HG02678 (cell line): ENCODE data around the gene PCGF1.

Experiments used
- ATAC-seq: cut with Tn5 transposase; IDR thresholded peaks from one replicate; pipeline ENCODE4 v1.9.1; 2021; ENCODE audit warnings: mild to moderate bottlenecking, moderate library complexity; ENCODE audit not compliant: unreplicated experiment

Gene PCGF1

GRCh38 chr2:74537140-74537539, 29.6 kb upstream of the PCGF1 start:
- no peak for ATAC-seq

GRCh38 chr2:74536166-74536950, 28.9 kb upstream of the PCGF1 start:
- ATAC-seq: no peak

DNA sequence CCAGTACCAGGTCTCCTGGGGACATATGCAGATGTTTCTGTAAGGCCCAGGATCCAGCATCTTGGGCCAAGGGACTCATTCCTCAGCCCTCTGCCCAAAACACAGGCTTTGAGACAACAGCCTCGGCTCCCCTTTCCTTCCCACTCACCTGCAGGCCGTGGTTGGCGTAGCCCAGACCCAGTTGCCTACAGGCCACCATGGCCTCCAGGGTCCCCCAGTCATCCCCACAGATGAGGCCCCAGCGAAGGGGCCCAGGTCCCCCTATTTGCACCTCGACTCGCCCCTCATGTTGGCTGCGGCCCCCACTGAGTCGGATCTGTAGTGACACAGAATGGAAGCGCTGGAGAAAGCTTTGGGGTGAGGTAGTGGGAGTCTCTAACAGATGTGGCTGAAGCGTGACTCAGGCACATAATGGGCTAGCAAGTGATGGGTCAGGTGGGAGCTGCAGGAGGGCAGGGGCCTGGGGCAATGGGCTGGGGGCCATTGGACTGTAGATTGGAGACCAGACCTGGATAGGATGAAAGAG, 28.0 kb upstream of the PCGF1 start:
- ATAC-seq: no peak

DNA sequence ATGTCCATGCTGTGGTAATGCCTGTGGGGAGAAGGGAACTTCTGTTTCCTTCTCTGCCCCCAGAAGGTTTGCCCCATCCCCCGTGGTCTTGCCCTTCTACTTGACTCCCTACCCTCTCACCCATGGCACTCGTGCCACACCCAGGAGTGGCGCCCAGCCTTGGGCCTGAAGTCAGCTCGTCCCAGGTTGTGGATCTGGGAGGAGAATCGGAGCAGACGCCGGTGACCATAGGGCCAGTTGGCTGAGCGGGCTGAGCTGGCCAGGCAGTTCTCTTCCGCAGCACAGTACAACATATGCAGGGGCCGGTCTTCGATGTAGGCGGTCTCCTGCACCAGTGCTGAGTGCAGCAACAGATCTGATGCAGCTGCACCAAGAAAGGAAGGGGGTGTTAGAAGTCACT, 26.9 kb upstream of the PCGF1 start:
- no peak for ATAC-seq

- no peak for ATAC-seq
Observed at GRCh38 chr2:74533464-74533863, 26.0 kb upstream of the PCGF1 start.

DNA sequence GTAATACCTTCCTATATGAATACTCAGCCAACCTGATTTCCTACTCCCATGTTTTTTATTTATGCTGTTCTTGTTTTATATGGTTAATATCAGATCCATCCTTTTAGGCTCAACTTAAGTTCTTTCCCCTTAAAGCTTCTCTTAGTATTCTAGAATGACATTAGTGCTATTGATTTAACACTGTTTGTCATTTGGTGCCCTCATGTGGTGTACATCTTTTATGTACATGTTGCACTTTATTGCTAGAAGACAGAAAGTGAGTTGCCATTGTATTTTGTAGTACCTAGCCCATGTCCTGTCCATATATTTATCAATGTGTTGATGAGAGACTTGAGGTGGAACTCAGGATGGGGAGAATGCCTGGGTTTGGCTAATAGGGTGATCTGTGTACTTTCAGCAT, 24.7 kb upstream of the PCGF1 start:
- no peak for ATAC-seq

GRCh38 chr2:74531666-74532065, 24.2 kb upstream of the PCGF1 start:
- no peak for ATAC-seq

GRCh38 chr2:74530239-74531187, 23.0 kb upstream of the PCGF1 start:
- ATAC-seq: peak; percentile 30

- peak; percentile 82 for ATAC-seq
Observed at GRCh38 chr2:74529357-74530238, 22.1 kb upstream of the PCGF1 start, which contains the start of the genes AUP1 and HTRA2. TSS of gene AUP1 (minus strand) at chr2:74529706. CDS start at chr2:74529629, 77 bp downstream. TSS of gene HTRA2 (plus strand) at chr2:74529933. CDS start at chr2:74530007, 74 bp downstream.

- ATAC-seq: peak; percentile 1
Observed at GRCh38 chr2:74528600-74529356, 21.3 kb upstream of the PCGF1 start.

- ATAC-seq: no peak
Observed at GRCh38 chr2:74527741-74528140, 20.2 kb upstream of the PCGF1 start.

DNA sequence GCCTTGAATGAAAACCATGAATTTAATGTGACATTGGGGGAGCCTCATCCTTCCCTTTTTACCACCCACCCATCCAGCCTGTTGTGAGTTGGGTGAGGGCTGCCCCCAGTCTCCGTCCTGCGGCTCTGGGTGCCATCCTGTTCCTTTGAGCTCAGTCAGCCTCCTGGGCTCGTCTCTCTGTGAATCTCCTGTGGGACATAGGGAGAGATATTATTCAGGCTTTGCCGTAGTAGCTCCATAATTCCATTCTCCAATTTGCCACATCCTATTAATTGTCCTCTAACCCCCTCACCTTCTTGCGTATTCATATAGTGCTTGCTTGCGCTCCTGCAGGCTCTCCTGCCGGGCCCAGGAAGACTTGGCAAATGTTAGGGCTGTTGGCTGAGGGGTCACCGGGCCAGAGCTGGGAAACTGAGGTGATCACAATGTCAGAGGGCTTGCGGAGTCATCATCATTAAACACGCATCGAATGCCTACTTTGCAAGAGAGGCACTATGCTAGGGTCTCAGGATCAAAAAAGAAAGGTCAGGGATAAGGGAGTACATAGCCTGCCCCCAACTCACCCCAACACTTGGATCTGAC, 19.2 kb upstream of the PCGF1 start:
- ATAC-seq: no peak

DNA sequence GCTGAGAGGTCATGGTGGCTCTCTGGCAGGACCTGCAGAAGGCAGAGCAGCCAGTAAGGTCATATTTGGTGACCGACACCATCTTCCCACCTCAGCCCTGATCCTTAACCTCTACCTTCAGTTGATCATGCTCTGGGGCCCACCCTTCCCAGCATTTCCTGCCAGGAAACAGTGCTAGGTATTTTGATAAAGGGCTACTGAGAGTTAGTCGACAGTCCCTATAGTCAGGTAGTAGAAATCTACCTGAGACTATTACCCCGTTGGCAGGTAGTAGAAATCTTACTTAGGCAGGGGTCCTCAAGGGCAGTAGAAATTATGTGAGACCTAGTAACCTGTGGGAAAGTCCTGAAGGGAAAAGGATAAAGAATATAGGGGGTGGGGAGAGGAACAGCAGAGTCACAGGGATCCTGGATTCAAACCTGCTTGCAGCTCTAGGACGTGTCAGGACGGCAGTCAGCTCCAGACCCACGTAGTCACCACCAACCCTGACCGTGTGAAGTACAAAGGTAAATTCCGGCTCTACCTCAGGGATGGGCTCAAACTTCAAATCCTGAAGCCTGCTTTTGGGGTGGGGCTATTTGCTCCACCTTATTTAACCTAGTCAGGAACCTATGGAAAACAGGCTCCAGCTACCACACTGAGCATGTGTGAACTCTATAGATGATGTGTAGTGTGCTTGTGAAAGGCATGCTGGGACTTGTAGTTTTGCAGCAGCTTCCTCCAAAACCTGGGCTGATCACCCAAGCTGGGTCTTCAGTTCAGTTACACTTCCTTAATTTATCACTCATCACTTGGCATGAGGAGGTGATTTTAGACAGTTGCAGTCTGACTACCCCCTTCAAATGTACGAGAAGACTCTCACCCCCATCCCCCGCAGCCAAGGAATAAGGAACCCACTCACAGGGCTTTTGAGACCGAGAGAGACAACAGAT, 18.5 kb upstream of the PCGF1 start, which contains the start of gene DQX1:
Gene DQX1, minus strand, starts transcription at position 515 of the 932 bp plus-strand sequence. Its CDS starts 502 bp downstream, at position 13.
- ATAC-seq: no peak

- no peak for ATAC-seq
Observed at GRCh38 chr2:74524955-74525716, 17.6 kb upstream of the PCGF1 start.

- no peak for ATAC-seq
Observed at GRCh38 chr2:74524005-74524404, 16.5 kb upstream of the PCGF1 start.

DNA sequence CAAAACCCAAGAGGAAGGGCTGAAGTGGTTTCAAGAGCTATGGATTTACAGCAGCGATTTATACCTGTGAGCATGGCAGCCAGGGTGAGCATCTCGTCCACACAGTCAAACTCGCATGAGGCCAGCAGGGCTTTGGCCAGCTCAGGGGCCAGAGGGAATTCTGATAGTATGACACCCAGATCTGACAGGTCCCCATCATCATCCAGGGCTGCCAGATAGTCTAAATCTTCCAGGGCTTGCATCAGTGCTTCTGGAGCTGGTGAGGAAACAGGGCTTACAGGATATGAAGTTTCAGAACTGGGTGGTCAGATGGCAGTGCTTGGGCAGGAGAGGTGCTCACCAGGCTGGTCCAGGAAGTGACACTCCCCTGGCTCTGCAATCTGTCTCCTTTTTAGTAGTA, 15.0 kb upstream of the PCGF1 start:
- no peak for ATAC-seq

DNA sequence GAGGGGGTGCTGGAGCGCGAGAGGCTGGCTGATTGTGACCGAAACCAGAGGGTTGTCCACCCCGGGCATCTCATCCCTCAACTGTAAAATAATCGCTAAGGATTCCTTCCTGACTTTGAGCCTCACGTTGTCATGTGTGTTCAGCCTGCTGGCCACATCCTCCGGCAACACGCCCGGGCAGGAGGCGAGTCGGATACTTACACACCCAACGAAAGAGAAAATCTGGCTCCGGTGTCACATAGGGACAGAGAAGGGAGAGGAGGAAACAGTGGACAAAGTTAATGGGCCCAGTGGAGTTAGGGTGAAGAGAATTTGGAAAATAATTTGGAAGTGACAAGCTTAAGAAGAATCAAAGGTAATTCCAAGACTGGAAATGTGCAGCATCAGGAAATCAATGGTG, 9.2 kb upstream of the PCGF1 start:
- no peak for ATAC-seq
